CD14-positive monocyte (primary cell): Measurements from ENCODE around the gene TTLL11. TPM values are rescaled to one million over a fixed set of nuclear protein-coding genes. Genes with fewer than 3 reads are reported as not detected.
A peak's percentile ranks its signal among the peaks of the same experiment; 100 is the strongest.

Experiments used
- DNase-seq, 3 donors: peaks; one replicate each; pipeline ENCODE4 v3.0.0-alpha.2; 2011 to 2022
- H2AFZ ChIP-seq: 2 replicates; pipeline ENCODE4 v1.6.0; 2012; ENCODE audit warnings: mild to moderate bottlenecking, low read depth, low read length, inconsistent platforms; ENCODE audit not compliant: insufficient read depth, poor library complexity, severe bottlenecking
- H3K27ac ChIP-seq, 2 donors: 1 replicate in 1 of 2; 2 replicates in 1 of 2; pipeline ENCODE4 v1.5.1; 2012 to 2013; ENCODE audit warnings: low read length in 2 of 2, control low read depth in 1 of 2, inconsistent platforms in 1 of 2, low read depth in 1 of 2, mild to moderate bottlenecking in 1 of 2
- H3K27me3 ChIP-seq, 2 donors: one replicate each; pipeline versions ENCODE4 v1.6.0 to v1.6.1; 2011 to 2013; ENCODE audit warnings: low read length in 2 of 2; ENCODE audit not compliant: control insufficient read depth in 2 of 2, insufficient read depth in 2 of 2
- H3K36me3 ChIP-seq, 2 donors: replicated peaks in 1 of 2; 1 replicate in 1 of 2; 2 replicates in 1 of 2; pipeline versions ENCODE4 v1.5.1 to v1.6.1; 2012 to 2013; ENCODE audit warnings: low read length in 2 of 2, control low read depth in 1 of 2, inconsistent platforms in 1 of 2, mild to moderate bottlenecking in 1 of 2; ENCODE audit not compliant: insufficient read depth in 2 of 2, control insufficient read depth in 1 of 2
- H3K4me1 ChIP-seq, 2 donors: 1 replicate in 1 of 2; 2 replicates in 1 of 2; pipeline versions ENCODE4 v1.5.1 to v1.6.1; 2012 to 2013; ENCODE audit warnings: low read length in 2 of 2, control low read depth in 1 of 2, inconsistent platforms in 1 of 2, mild to moderate bottlenecking in 1 of 2, moderate library complexity in 1 of 2; ENCODE audit not compliant: insufficient read depth in 2 of 2, control insufficient read depth in 1 of 2
- H3K4me2 ChIP-seq: replicated peaks from 2 replicates; pipeline ENCODE3; 2012; ENCODE audit warnings: low read length, moderate library complexity, mild to moderate bottlenecking; ENCODE audit not compliant: poor library complexity, severe bottlenecking; ENCODE audit errors: extremely low read depth
- H3K4me3 ChIP-seq, 3 experiments: fragments of 200-600 bp in 1 of 3; sonication (generic) in 1 of 3; replicated peaks in 1 of 3; 1 replicate in 2 of 3; 2 replicates in 1 of 3; pipeline ENCODE4 v1.5.1; 2011 to 2013; ENCODE audit warnings: low read length in 3 of 3, mild to moderate bottlenecking in 3 of 3, control low read depth in 2 of 3, low read depth in 2 of 3, inconsistent platforms in 1 of 3, moderate library complexity in 1 of 3
- H3K79me2 ChIP-seq: 2 replicates; pipeline ENCODE4 v1.6.0; 2012; ENCODE audit warnings: mild to moderate bottlenecking, control low read depth, inconsistent platforms, low read length, moderate library complexity; ENCODE audit not compliant: insufficient read depth
- H3K9ac ChIP-seq: 2 replicates; pipeline ENCODE4 v1.6.0; 2017; ENCODE audit warnings: low read length, mild to moderate bottlenecking; ENCODE audit not compliant: insufficient read depth, poor library complexity, severe bottlenecking
- H3K9me3 ChIP-seq, 2 donors: replicated peaks in 1 of 2; 1 replicate in 1 of 2; 2 replicates in 1 of 2; pipeline versions ENCODE4 v1.5.1 to v1.6.1; 2012 to 2013; ENCODE audit warnings: low read length in 2 of 2, control low read depth in 1 of 2; ENCODE audit not compliant: control insufficient read depth in 1 of 2, insufficient read depth in 1 of 2
- H4K20me1 ChIP-seq: 2 replicates; pipeline ENCODE4 v1.6.0; 2012; ENCODE audit warnings: mild to moderate bottlenecking, low read length, control low read depth, moderate library complexity; ENCODE audit not compliant: insufficient read depth
- H3K27ac Mint-ChIP-seq, 7 donors: one replicate each; pipeline ENCODE4 v1.8.0; 2020; ENCODE audit warnings: mild to moderate bottlenecking in 7 of 7, mixed read lengths in 7 of 7, moderate library complexity in 6 of 7, inconsistent platforms in 2 of 7
- H3K27me3 Mint-ChIP-seq, 3 donors: one replicate each; pipeline ENCODE4 v1.8.0; 2021 to 2022; ENCODE audit warnings: low read depth in 3 of 3, mild to moderate bottlenecking in 3 of 3, mixed read lengths in 3 of 3, moderate library complexity in 3 of 3, inconsistent platforms in 1 of 3
- H3K36me3 Mint-ChIP-seq, 2 donors: one replicate each; pipeline ENCODE4 v1.8.0; 2020; ENCODE audit warnings: mixed read lengths in 2 of 2, inconsistent platforms in 1 of 2, mild to moderate bottlenecking in 1 of 2
- H3K4me1 Mint-ChIP-seq: one replicate; pipeline ENCODE4 v1.8.0; 2020; ENCODE audit warnings: mild to moderate bottlenecking, mixed read lengths
- H3K4me3 Mint-ChIP-seq, 2 donors: one replicate each; pipeline ENCODE4 v1.8.0; 2020; ENCODE audit warnings: mild to moderate bottlenecking in 2 of 2, mixed read lengths in 2 of 2, moderate library complexity in 1 of 2
- H3K9me3 Mint-ChIP-seq, 7 donors: one replicate each; pipeline ENCODE4 v1.8.0; 2020 to 2022; ENCODE audit warnings: mixed read lengths in 7 of 7, mild to moderate bottlenecking in 6 of 7, moderate library complexity in 6 of 7, inconsistent platforms in 2 of 7
- CTCF ChIP-seq: fragments of 200-600 bp; IDR thresholded peaks from one replicate; pipeline ENCODE4 v1.8.0; 2022; ENCODE audit warnings: antibody characterized with exemption, mild to moderate bottlenecking
- WGBS: methylation state at CpG from one replicate; pipeline ENCODE4 v1.1.5; 2013; ENCODE audit warnings: missing lambda C conversion rate; ENCODE audit not compliant: insufficient coverage; 5-methylcytosine and 5-hydroxymethylcytosine counted together
- intact Hi-C, 2 donors: fragments of 100-400 bp; cut with micrococcal nuclease; formaldehyde crosslinking; loops; one replicate each; pipeline versions ENCODE4 v1.15.0 to v1.15.1; 2023
- polyA plus RNA-seq, 3 donors: library from polyadenylated mRNA; depleted of rRNA in 1 of 3; unstranded in 2 of 3; stranded (reverse) in 1 of 3; fragments of 300-500 nt in 2 of 3; fragments of >200 nt in 1 of 3; fragmentation: Illumina TruSeq in 2 of 3; gene quantifications; 1 replicate in 2 of 3; 2 replicates in 1 of 3; pipeline ENCODE4 v1.2.3, GENCODE V29; 2012 to 2021

TTLL11 gene
- polyA plus RNA-seq, 3 donors = 2.9 to 3.5 (median 3.1) TPM

DNA sequence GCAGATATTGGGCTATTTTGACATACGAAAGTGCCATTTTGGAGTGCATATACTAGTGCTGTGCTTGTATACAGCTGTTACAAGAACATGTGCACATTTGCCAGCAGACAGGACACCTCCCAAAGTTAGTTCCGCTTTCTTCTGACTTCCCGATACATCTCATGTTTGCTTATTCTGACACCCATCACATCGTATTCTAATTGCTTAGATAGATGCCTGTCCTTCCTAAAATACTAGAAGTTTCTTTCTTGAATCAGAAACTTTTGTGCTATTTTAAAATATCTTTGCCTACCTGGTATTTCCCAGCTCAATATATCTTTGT lies 177.8 kb downstream of the TTLL11 start:
- DNase-seq = peak; percentile 12 to 24 (median 18)
- Histone ChIP-seq H3K4me1 (peaks cover 23 to 30% of the 10 kb centered on the region in 2 donors), H3K36me3 (no peaks in the 10 kb centered on the region), H3K27ac (no peak overlapping the region), H3K9me3 (no peaks in the 10 kb centered on the region), H3K79me2 (no peaks in the 10 kb centered on the region), H3K27me3 (peaks cover 0 to 3% of the 10 kb centered on the region in 2 donors), H3K9ac (no peak overlapping the region), H3K4me2 (no peak overlapping the region), H3K4me3 (no peak overlapping the region), H4K20me1 (no peaks in the 10 kb centered on the region), H2AFZ (no peak overlapping the region)
- Mint-ChIP-seq H3K4me1 (peaks cover 31% of the 10 kb centered on the region), H3K9me3 (peaks cover 0 to 4% (median 0%) of the 10 kb centered on the region in 7 donors), H3K27me3 (peaks cover 0 to 8% (median 6%) of the 10 kb centered on the region in 3 donors), H3K27ac (no peak overlapping the region), H3K36me3 (no peaks in the 10 kb centered on the region), H3K4me3 (no peak overlapping the region)
- intact Hi-C loops = no loop called here
- no peak for TF ChIP-seq CTCF
- WGBS = 58% methylated on average over 2 of the region's 4 CpGs

DNA sequence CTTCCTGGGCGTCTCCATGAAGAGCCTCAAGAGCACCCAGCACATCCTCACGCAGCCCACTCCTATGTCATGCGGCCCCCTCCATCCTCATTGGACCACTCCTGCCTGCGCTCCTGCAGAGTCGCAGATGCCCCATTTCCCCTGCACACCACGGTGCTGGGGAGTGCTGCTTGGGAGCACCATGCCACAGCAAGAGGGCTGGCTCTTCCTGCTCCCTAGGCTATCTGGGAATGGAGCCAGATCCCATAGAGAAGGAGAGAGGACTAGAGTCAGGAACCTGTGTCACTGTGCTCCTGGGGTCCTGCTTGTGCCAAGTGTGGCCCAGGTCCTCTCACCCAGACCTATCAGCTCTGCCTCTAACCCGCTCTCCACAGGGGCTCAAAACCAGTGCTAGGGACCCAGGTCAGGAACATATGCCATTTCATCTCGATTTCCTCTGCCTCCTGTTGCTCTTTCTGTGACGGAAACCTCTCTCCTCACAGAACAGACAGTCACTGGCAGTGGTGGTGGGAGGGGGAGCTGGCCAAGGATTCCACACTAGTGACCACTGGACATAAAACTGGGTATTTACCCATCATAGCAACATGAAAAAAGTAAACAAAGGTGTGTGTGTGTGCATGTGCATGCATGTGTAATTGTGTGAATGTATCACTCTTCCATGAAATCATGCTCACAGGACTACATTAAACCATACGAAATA lies 178.4 kb downstream of the TTLL11 start:
- peaks cover 0 to 4% of the 10 kb centered on the region in 2 donors for H3K27me3 ChIP-seq
- H3K36me3 Mint-ChIP-seq = peaks cover 0 to 1% of the 10 kb centered on the region in 2 donors
- no peak overlapping the region for H3K4me3 ChIP-seq
- intact Hi-C loops = no loop called here
- peaks cover 34% of the 10 kb centered on the region for H3K4me1 Mint-ChIP-seq
- no peak overlapping the region for H3K27ac ChIP-seq
- no peaks in the 10 kb centered on the region for H3K36me3 ChIP-seq
- TF ChIP-seq CTCF = no peak
- no peaks in the 10 kb centered on the region for H4K20me1 ChIP-seq
- no peaks in the 10 kb centered on the region for H3K79me2 ChIP-seq
- no peak overlapping the region for H3K9ac ChIP-seq
- no peak overlapping the region for H3K4me2 ChIP-seq
- H3K27me3 Mint-ChIP-seq = peaks cover 1 to 9% (median 8%) of the 10 kb centered on the region in 3 donors
- no peak overlapping the region for H2AFZ ChIP-seq
- peak overlapping the region in 1 of 7 donors; percentile 65 for H3K27ac Mint-ChIP-seq
- H3K4me1 ChIP-seq = peaks cover 23 to 30% of the 10 kb centered on the region in 2 donors
- no peak overlapping the region for H3K4me3 Mint-ChIP-seq
- WGBS = 93% methylated on average over 5 of the region's 10 CpGs
- H3K9me3 Mint-ChIP-seq = peaks cover 0 to 4% (median 0%) of the 10 kb centered on the region in 7 donors
- no peak for DNase-seq
- H3K9me3 ChIP-seq = no peaks in the 10 kb centered on the region
